Measurements from ENCODE around the gene NDEL1. TPM values are rescaled to one million over a fixed set of nuclear protein-coding genes. Genes with fewer than 3 reads are reported as not detected.
A peak's percentile ranks its signal among the peaks of the same experiment; 100 is the strongest.

The NDEL1 gene
- total and polyA plus RNA-seq, 3 donors from 2014 or later, result 51.2 to 85.4 (median 73.1) TPM

DNA sequence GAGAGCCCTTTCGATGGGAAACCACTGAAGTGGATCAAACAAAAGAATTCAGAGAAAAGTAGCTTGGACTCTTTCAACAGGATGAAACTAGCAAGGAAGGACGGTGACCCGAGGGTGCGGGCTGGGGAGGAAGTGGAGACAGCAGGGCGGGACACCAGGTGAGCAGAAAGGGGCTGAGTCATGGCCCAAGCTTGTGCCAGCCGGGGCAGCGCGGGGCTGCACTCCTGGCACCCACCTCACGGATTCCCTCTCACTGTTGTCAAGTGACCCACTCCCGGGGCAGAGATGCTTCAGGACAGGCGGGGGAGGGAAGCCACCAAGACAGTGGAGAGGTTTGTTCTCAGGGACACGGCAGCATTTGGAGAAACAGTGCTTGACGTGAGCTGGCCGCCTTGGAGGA, 27.3 kb upstream of the NDEL1 start:
- no peak overlapping the region for H3K4me3 ChIP-seq
- DNase-seq, result no peak
- intact Hi-C loops (cut with DNase I; ENCODE audit: low total_unique reads), result no loop called here
- H3K27me3 ChIP-seq, result no peaks in the 10 kb centered on the region
- TF ChIP-seq, protein P1, sequence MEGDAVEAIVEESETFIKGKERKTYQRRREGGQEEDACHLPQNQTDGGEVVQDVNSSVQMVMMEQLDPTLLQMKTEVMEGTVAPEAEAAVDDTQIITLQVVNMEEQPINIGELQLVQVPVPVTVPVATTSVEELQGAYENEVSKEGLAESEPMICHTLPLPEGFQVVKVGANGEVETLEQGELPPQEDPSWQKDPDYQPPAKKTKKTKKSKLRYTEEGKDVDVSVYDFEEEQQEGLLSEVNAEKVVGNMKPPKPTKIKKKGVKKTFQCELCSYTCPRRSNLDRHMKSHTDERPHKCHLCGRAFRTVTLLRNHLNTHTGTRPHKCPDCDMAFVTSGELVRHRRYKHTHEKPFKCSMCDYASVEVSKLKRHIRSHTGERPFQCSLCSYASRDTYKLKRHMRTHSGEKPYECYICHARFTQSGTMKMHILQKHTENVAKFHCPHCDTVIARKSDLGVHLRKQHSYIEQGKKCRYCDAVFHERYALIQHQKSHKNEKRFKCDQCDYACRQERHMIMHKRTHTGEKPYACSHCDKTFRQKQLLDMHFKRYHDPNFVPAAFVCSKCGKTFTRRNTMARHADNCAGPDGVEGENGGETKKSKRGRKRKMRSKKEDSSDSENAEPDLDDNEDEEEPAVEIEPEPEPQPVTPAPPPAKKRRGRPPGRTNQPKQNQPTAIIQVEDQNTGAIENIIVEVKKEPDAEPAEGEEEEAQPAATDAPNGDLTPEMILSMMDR (IDR thresholded peaks at IDR 0.05), result no peak
- no peak for TF ChIP-seq POLR2A (IDR thresholded peaks at IDR 0.05)
- no peaks in the 10 kb centered on the region for H3K36me3 ChIP-seq (ENCODE audit: low read depth, missing control alignments)
- H3K4me1 ChIP-seq, result no peaks in the 10 kb centered on the region
- WGBS, 2 donors, result 52 to 58% methylated on average over 11 to 14 of the region's 14 CpGs
- H3K27ac ChIP-seq, result no peak overlapping the region
- no peaks in the 10 kb centered on the region for H3K9me3 ChIP-seq

- Histone ChIP-seq H3K9me3 (no peaks in the 10 kb centered on the region), H3K4me1 (no peaks in the 10 kb centered on the region), H3K27ac (no peak overlapping the region), H3K4me3 (no peak overlapping the region), H3K27me3 (no peaks in the 10 kb centered on the region), H3K36me3 (ENCODE audit: low read depth, missing control alignments) (no peaks in the 10 kb centered on the region)
- TF ChIP-seq POLR2A (IDR thresholded peaks at IDR 0.05), result no peak
- TF ChIP-seq, protein P1 (IDR thresholded peaks at IDR 0.05), result peak; percentile 76 to 92 (median 92)
- DNase-seq, result peak; percentile 93
- 12 to 20% methylated on average over 19 of the region's 19 CpGs for whole genome bisulfite sequencing, 2 donors
- intact Hi-C loops (cut with DNase I; ENCODE audit: low total_unique reads), result loop anchor here (10.0 kb wide), 1 partner anchor 335 kb away; the partner anchor contains the start of gene CCDC42
Observed at GRCh38 chr17:8409966-8410882, 25.5 kb upstream of the NDEL1 start.

GRCh38 chr17:8410883-8411238, 24.8 kb upstream of the NDEL1 start:
- Histone ChIP-seq H3K4me3 (no peak overlapping the region), H3K9me3 (no peaks in the 10 kb centered on the region), H3K4me1 (no peaks in the 10 kb centered on the region), H3K36me3 (ENCODE audit: low read depth, missing control alignments) (no peaks in the 10 kb centered on the region), H3K27ac (no peak overlapping the region), H3K27me3 (no peaks in the 10 kb centered on the region)
- no peak for TF ChIP-seq POLR2A (IDR thresholded peaks at IDR 0.05)
- TF ChIP-seq, protein P1 (IDR thresholded peaks at IDR 0.05), result no peak
- intact Hi-C loops (cut with DNase I; ENCODE audit: low total_unique reads), result loop anchor here (10.0 kb wide), 1 partner anchor 334 kb away; the partner anchor contains the start of gene CCDC42
- WGBS, 2 donors, result 64 to 72% methylated on average over 1 of the region's 1 CpG
- DNase-seq, result no peak

DNA sequence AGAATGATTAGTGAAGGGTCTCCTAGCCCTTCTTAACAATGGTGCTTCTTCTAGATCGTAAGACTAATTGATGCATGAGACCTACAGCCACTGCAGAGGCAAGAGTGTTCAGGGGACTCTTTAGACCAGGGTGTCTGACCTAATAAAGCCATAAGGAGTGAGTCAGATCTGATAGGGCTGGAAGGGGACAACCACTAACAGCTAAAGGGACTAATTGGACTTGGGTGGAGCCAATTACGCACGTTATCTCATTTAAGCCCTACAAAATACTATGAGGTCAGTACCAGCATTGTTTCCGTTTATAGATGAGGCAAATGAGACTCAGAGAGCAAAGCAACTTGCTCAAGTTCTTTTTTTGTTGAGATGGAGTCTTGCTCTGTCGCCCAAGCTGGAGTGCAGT, 23.6 kb upstream of the NDEL1 start:
- H3K27ac ChIP-seq, result no peak overlapping the region
- no peaks in the 10 kb centered on the region for H3K9me3 ChIP-seq
- no peak overlapping the region for H3K4me3 ChIP-seq
- TF ChIP-seq, protein P1 (IDR thresholded peaks at IDR 0.05), result no peak
- no peak for TF ChIP-seq POLR2A (IDR thresholded peaks at IDR 0.05)
- no peak for DNase-seq
- H3K4me1 ChIP-seq, result no peaks in the 10 kb centered on the region
- 76 to 79% methylated on average over 5 of the region's 5 CpGs for WGBS, 2 donors
- intact Hi-C loops (cut with DNase I; ENCODE audit: low total_unique reads), result loop anchor here (10.0 kb wide), 1 partner anchor 333 kb away; the partner anchor contains the start of gene CCDC42
- no peaks in the 10 kb centered on the region for H3K36me3 ChIP-seq (ENCODE audit: low read depth, missing control alignments)
- H3K27me3 ChIP-seq, result no peaks in the 10 kb centered on the region
